Mucosa of rectum (tissue), 2 donors: ENCODE data around the gene TRMU.
A peak's percentile ranks its signal among the peaks of the same experiment; 100 is the strongest.

ENCODE experiments used
- H3K27ac ChIP-seq, 2 donors: one replicate each; pipeline ENCODE4 v1.7.0; 2013; ENCODE audit warnings: inconsistent platforms in 2 of 2, low read depth in 2 of 2, low read length in 2 of 2
- H3K27me3 ChIP-seq, 2 donors: one replicate each; pipeline ENCODE4 v1.7.0; 2013; ENCODE audit warnings: low read length in 2 of 2; ENCODE audit not compliant: control insufficient read depth in 2 of 2, insufficient read depth in 2 of 2
- H3K36me3 ChIP-seq, 2 donors: one replicate each; pipeline ENCODE4 v1.7.0; 2013; ENCODE audit warnings: low read length in 2 of 2; ENCODE audit not compliant: control insufficient read depth in 2 of 2, insufficient read depth in 2 of 2
- H3K4me1 ChIP-seq, 2 donors: one replicate each; pipeline ENCODE4 v1.7.0; 2013; ENCODE audit warnings: low read length in 2 of 2, mild to moderate bottlenecking in 1 of 2; ENCODE audit not compliant: control insufficient read depth in 2 of 2, insufficient read depth in 2 of 2
- H3K4me3 ChIP-seq, 2 donors: one replicate each; pipeline ENCODE4 v1.7.0; 2013; ENCODE audit warnings: low read length in 2 of 2
- H3K9ac ChIP-seq, 2 donors: one replicate each; pipeline ENCODE4 v1.7.0; 2013; ENCODE audit warnings: low read length in 2 of 2, low read depth in 1 of 2, mild to moderate bottlenecking in 1 of 2
- H3K9me3 ChIP-seq, 2 donors: one replicate each; pipeline ENCODE4 v1.7.0; 2013; ENCODE audit warnings: low read length in 2 of 2; ENCODE audit not compliant: control insufficient read depth in 2 of 2
- donor health status: healthy.
- donor health status: Normal muscosa, but diverticular disease.

The TRMU gene

GRCh38 chr22:46336119-46337078 is 885 bp downstream of the TRMU start:
- Histone ChIP-seq H3K9me3 (no peaks in the 10 kb centered on the region), H3K4me1 (peaks cover 7 to 8% of the 10 kb centered on the region in 2 donors), H3K36me3 (peaks cover 23 to 25% of the 10 kb centered on the region in 2 donors), H3K27ac (peak overlapping the region in 1 of 2 donors; percentile 82), H3K9ac (peak overlapping the region; percentile 26 to 70), H3K4me3 (peak overlapping the region; percentile 85 to 87), H3K27me3 (no peaks in the 10 kb centered on the region)

GRCh38 chr22:46337870-46338269 is 2.4 kb downstream of the TRMU start:
- H3K27ac ChIP-seq, result no peak overlapping the region

GRCh38 chr22:46338636-46339035 is 3.1 kb downstream of the TRMU start:
- H3K9me3 ChIP-seq, result no peaks in the 10 kb centered on the region
- no peaks in the 10 kb centered on the region for H3K27me3 ChIP-seq
- no peak overlapping the region for H3K9ac ChIP-seq
- H3K4me1 ChIP-seq, result peaks cover 7 to 8% of the 10 kb centered on the region in 2 donors
- H3K27ac ChIP-seq, result no peak overlapping the region
- H3K36me3 ChIP-seq, result peaks cover 37 to 39% of the 10 kb centered on the region in 2 donors
- H3K4me3 ChIP-seq, result no peak overlapping the region

More at GRCh38 chr22:46337870-46338269, 2.4 kb downstream of the TRMU start:
- Histone ChIP-seq H3K9ac (no peak overlapping the region), H3K4me1 (peaks cover 7 to 8% of the 10 kb centered on the region in 2 donors), H3K4me3 (no peak overlapping the region), H3K36me3 (peaks cover 32 to 33% of the 10 kb centered on the region in 2 donors), H3K27me3 (no peaks in the 10 kb centered on the region), H3K9me3 (no peaks in the 10 kb centered on the region)

GRCh38 chr22:46339956-46340355 is 4.4 kb downstream of the TRMU start:
- Histone ChIP-seq H3K27me3 (no peaks in the 10 kb centered on the region), H3K36me3 (peaks cover 49 to 51% of the 10 kb centered on the region in 2 donors), H3K27ac (no peak overlapping the region), H3K4me1 (peaks cover 7 to 8% of the 10 kb centered on the region in 2 donors), H3K9me3 (no peaks in the 10 kb centered on the region), H3K4me3 (no peak overlapping the region), H3K9ac (no peak overlapping the region)

- Histone ChIP-seq H3K27ac (no peak overlapping the region), H3K4me3 (no peak overlapping the region), H3K36me3 (peaks cover 53 to 58% of the 10 kb centered on the region in 2 donors)
These were observed 5.2 kb downstream of the TRMU start for GRCh38 chr22:46340676-46341075.

GRCh38 chr22:46346680-46347405 is 11.3 kb downstream of the TRMU start:
- no peaks in the 10 kb centered on the region for H3K9me3 ChIP-seq
- H3K4me1 ChIP-seq, result no peaks in the 10 kb centered on the region
- H3K4me3 ChIP-seq, result no peak overlapping the region
- H3K9ac ChIP-seq, result no peak overlapping the region
- peaks cover 72 to 90% of the 10 kb centered on the region in 2 donors for H3K36me3 ChIP-seq
- no peak overlapping the region for H3K27ac ChIP-seq
- no peaks in the 10 kb centered on the region for H3K27me3 ChIP-seq

More at GRCh38 chr22:46340676-46341075, 5.2 kb downstream of the TRMU start:
- no peaks in the 10 kb centered on the region for H3K9me3 ChIP-seq
- peaks cover 7 to 8% of the 10 kb centered on the region in 2 donors for H3K4me1 ChIP-seq
- no peaks in the 10 kb centered on the region for H3K27me3 ChIP-seq
- no peak overlapping the region for H3K9ac ChIP-seq

GRCh38 chr22:46347646-46348045 is 12.1 kb downstream of the TRMU start:
- no peak overlapping the region for H3K27ac ChIP-seq
- H3K4me1 ChIP-seq, result no peaks in the 10 kb centered on the region
- peaks cover 73 to 92% of the 10 kb centered on the region in 2 donors for H3K36me3 ChIP-seq
- H3K9ac ChIP-seq, result no peak overlapping the region
- no peaks in the 10 kb centered on the region for H3K27me3 ChIP-seq
- no peak overlapping the region for H3K4me3 ChIP-seq
- H3K9me3 ChIP-seq, result no peaks in the 10 kb centered on the region

- Histone ChIP-seq H3K4me1 (no peaks in the 10 kb centered on the region), H3K36me3 (peaks cover 75 to 96% of the 10 kb centered on the region in 2 donors), H3K9me3 (no peaks in the 10 kb centered on the region), H3K27ac (no peak overlapping the region), H3K9ac (no peak overlapping the region), H3K27me3 (no peaks in the 10 kb centered on the region), H3K4me3 (no peak overlapping the region)
These were observed 12.7 kb downstream of the TRMU start for GRCh38 chr22:46348099-46348695.

GRCh38 chr22:46349238-46349637 is 13.7 kb downstream of the TRMU start:
- H3K4me1 ChIP-seq, result no peaks in the 10 kb centered on the region
- no peaks in the 10 kb centered on the region for H3K27me3 ChIP-seq
- no peaks in the 10 kb centered on the region for H3K9me3 ChIP-seq
- no peak overlapping the region for H3K4me3 ChIP-seq
- no peak overlapping the region for H3K9ac ChIP-seq
- peaks cover 77 to 96% of the 10 kb centered on the region in 2 donors for H3K36me3 ChIP-seq
- no peak overlapping the region for H3K27ac ChIP-seq
